ENCODE data around the gene HIRA.

Gene HIRA

GRCh38 chr22:19466848-19467752, 35.6 kb upstream of the HIRA start:
- peaks cover 25% of the 10 kb centered on the region for H3K79me2 ChIP-seq (ENCODE audit: insufficient read depth, low read length)
- H3K27ac ChIP-seq (ENCODE audit: low read length): no peak overlapping the region
- no peak for DNase-seq
- H3K4me2 ChIP-seq (ENCODE audit: insufficient read depth, low read length): no peak overlapping the region
- no peak for ATAC-seq (ENCODE audit: insufficient read depth, low read depth)
- no peaks in the 10 kb centered on the region for H3K4me1 ChIP-seq (ENCODE audit: insufficient read depth, low read length)
- H3K4me3 ChIP-seq (ENCODE audit: low read depth in 1 of 2, low read length in 2 of 2): no peak overlapping the region
- H2AFZ ChIP-seq (ENCODE audit: low read depth, low read length): no peak overlapping the region
- H4K20me1 ChIP-seq (ENCODE audit: insufficient read depth, low read length): peaks cover 38% of the 10 kb centered on the region
- no peak for TF ChIP-seq EZH2 (IDR thresholded peaks at IDR 0.05; ENCODE audit: borderline replicate concordance, low read depth, low read length, severe bottlenecking)
- TF ChIP-seq, protein P1, sequence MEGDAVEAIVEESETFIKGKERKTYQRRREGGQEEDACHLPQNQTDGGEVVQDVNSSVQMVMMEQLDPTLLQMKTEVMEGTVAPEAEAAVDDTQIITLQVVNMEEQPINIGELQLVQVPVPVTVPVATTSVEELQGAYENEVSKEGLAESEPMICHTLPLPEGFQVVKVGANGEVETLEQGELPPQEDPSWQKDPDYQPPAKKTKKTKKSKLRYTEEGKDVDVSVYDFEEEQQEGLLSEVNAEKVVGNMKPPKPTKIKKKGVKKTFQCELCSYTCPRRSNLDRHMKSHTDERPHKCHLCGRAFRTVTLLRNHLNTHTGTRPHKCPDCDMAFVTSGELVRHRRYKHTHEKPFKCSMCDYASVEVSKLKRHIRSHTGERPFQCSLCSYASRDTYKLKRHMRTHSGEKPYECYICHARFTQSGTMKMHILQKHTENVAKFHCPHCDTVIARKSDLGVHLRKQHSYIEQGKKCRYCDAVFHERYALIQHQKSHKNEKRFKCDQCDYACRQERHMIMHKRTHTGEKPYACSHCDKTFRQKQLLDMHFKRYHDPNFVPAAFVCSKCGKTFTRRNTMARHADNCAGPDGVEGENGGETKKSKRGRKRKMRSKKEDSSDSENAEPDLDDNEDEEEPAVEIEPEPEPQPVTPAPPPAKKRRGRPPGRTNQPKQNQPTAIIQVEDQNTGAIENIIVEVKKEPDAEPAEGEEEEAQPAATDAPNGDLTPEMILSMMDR (IDR thresholded peaks at IDR 0.05; ENCODE audit: borderline replicate concordance, extremely low read depth, low read length, poor library complexity, severe bottlenecking): no peak
- H3K27me3 ChIP-seq (ENCODE audit: insufficient read depth, low read length, poor library complexity): no peaks in the 10 kb centered on the region
- H3K9ac ChIP-seq (ENCODE audit: low read depth, low read length): no peak overlapping the region
- H3K36me3 ChIP-seq (ENCODE audit: insufficient read depth, low read length): peaks cover 98% of the 10 kb centered on the region
- no peaks in the 10 kb centered on the region for H3K9me3 ChIP-seq (ENCODE audit: insufficient read depth, low read length, severe bottlenecking)

DNA sequence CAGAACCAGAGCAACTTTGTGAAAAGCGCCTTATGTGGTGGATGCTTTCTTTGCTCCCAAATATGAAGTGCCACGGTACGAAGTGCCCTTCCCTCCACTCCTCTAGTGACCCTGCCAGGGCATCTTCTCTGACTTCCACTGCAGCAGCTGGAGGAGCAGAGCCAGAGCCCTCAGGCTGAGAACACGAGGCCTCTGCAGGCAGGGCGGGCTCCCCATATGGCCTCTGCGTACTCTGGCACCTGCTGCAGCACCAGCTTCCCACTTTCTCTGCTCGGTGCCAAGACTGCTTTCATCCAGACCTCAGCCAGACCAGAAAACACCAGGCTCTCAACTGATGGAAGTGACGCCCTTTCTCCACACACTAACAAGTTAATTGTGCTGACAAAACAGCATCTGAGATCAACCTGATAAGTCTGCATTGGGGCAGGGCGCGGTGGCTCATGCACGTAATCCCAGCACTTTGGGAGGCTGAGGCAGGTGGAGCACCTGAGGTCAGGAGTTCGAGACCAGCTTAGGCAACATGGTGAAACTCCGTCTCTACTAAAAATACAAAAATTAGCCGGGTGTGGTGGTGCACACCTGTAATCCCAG, 34.7 kb upstream of the HIRA start:
- TF ChIP-seq, protein P1 (IDR thresholded peaks at IDR 0.05; ENCODE audit: borderline replicate concordance, extremely low read depth, low read length, poor library complexity, severe bottlenecking): no peak
- no peak for TF ChIP-seq EZH2 (IDR thresholded peaks at IDR 0.05; ENCODE audit: borderline replicate concordance, low read depth, low read length, severe bottlenecking)
- DNase-seq: no peak
- Histone ChIP-seq H3K79me2 (ENCODE audit: insufficient read depth, low read length) (peaks cover 19% of the 10 kb centered on the region), H3K36me3 (ENCODE audit: insufficient read depth, low read length) (peaks cover 89% of the 10 kb centered on the region), H3K4me3 (ENCODE audit: low read depth in 1 of 2, low read length in 2 of 2) (no peak overlapping the region), H3K27me3 (ENCODE audit: insufficient read depth, low read length, poor library complexity) (no peaks in the 10 kb centered on the region), H3K9ac (ENCODE audit: low read depth, low read length) (no peak overlapping the region), H3K9me3 (ENCODE audit: insufficient read depth, low read length, severe bottlenecking) (no peaks in the 10 kb centered on the region), H3K27ac (ENCODE audit: low read length) (no peak overlapping the region), H4K20me1 (ENCODE audit: insufficient read depth, low read length) (peaks cover 30% of the 10 kb centered on the region), H3K4me2 (ENCODE audit: insufficient read depth, low read length) (no peak overlapping the region), H3K4me1 (ENCODE audit: insufficient read depth, low read length) (no peaks in the 10 kb centered on the region), H2AFZ (ENCODE audit: low read depth, low read length) (no peak overlapping the region)
- no peak for ATAC-seq (ENCODE audit: insufficient read depth, low read depth)

GRCh38 chr22:19464975-19465374, 33.4 kb upstream of the HIRA start:
- H3K4me3 ChIP-seq (ENCODE audit: low read depth in 1 of 2, low read length in 2 of 2): no peak overlapping the region
- H3K27me3 ChIP-seq (ENCODE audit: insufficient read depth, low read length, poor library complexity): no peaks in the 10 kb centered on the region
- ATAC-seq (ENCODE audit: insufficient read depth, low read depth) (no peak), DNase-seq (no peak)
- no peaks in the 10 kb centered on the region for H3K9me3 ChIP-seq (ENCODE audit: insufficient read depth, low read length, severe bottlenecking)
- no peaks in the 10 kb centered on the region for H3K4me1 ChIP-seq (ENCODE audit: insufficient read depth, low read length)
- H3K4me2 ChIP-seq (ENCODE audit: insufficient read depth, low read length): no peak overlapping the region
- no peak overlapping the region for H2AFZ ChIP-seq (ENCODE audit: low read depth, low read length)
- H3K9ac ChIP-seq (ENCODE audit: low read depth, low read length): no peak overlapping the region
- no peak overlapping the region for H3K27ac ChIP-seq (ENCODE audit: low read length)
- peaks cover 23% of the 10 kb centered on the region for H4K20me1 ChIP-seq (ENCODE audit: insufficient read depth, low read length)
- TF ChIP-seq, protein P1 (IDR thresholded peaks at IDR 0.05; ENCODE audit: borderline replicate concordance, extremely low read depth, low read length, poor library complexity, severe bottlenecking): no peak
- TF ChIP-seq EZH2 (IDR thresholded peaks at IDR 0.05; ENCODE audit: borderline replicate concordance, low read depth, low read length, severe bottlenecking): no peak
- H3K36me3 ChIP-seq (ENCODE audit: insufficient read depth, low read length): peaks cover 84% of the 10 kb centered on the region
- peaks cover 11% of the 10 kb centered on the region for H3K79me2 ChIP-seq (ENCODE audit: insufficient read depth, low read length)

All from DND-41 (cell line).